Lung (tissue), 12 donors: ENCODE results near the gene RABGAP1L. TPM values are rescaled to one million over a fixed set of nuclear protein-coding genes. Genes with fewer than 3 reads are reported as not detected.
"Not testable (repeated sequence)": the region's sequence is repeated elsewhere in the genome, so short reads cannot be mapped to it uniquely, and the experiment has no call there.

Experiments
- ATAC-seq: fragments of 200-7000 bp; cut with Tn5 transposase; one replicate; pipeline ENCODE4 v1.9.1; 2020; ENCODE audit warnings: moderate number of reproducible peaks; ENCODE audit not compliant: insufficient read depth, low FRiP score
- DNase-seq, 3 donors: peaks; one replicate each; pipeline ENCODE4 v3.0.0-alpha.2; 2013 to 2017
- H3K27ac ChIP-seq, 2 donors: one replicate each; pipeline ENCODE4 v1.5.1; 2013; ENCODE audit warnings: mild to moderate bottlenecking in 2 of 2, moderate library complexity in 2 of 2, control low read depth in 1 of 2, inconsistent platforms in 1 of 2, low read depth in 1 of 2, low read length in 1 of 2
- H3K27me3 ChIP-seq, 3 donors: one replicate each; pipeline ENCODE4 v1.5.1; 2013; ENCODE audit warnings: low read length in 2 of 3; ENCODE audit not compliant: control insufficient read depth in 3 of 3, insufficient read depth in 3 of 3
- H3K36me3 ChIP-seq, 4 donors: one replicate each; pipeline ENCODE4 v1.5.1; 2013; ENCODE audit warnings: low read length in 4 of 4, mild to moderate bottlenecking in 1 of 4, moderate library complexity in 1 of 4; ENCODE audit not compliant: control insufficient read depth in 4 of 4, insufficient read depth in 4 of 4
- H3K4me1 ChIP-seq, 5 donors: one replicate each; pipeline ENCODE4 v1.5.1; 2013; ENCODE audit warnings: low read length in 5 of 5, mild to moderate bottlenecking in 2 of 5, moderate library complexity in 1 of 5; ENCODE audit not compliant: control insufficient read depth in 5 of 5, insufficient read depth in 5 of 5
- H3K4me3 ChIP-seq: one replicate; pipeline ENCODE4 v1.5.1; 2013; ENCODE audit warnings: mild to moderate bottlenecking, control low read depth, moderate library complexity
- H3K9ac ChIP-seq, 2 donors: one replicate each; pipeline ENCODE4 v1.5.1; 2013; ENCODE audit warnings: low read length in 2 of 2, control low read depth in 1 of 2; ENCODE audit not compliant: insufficient read depth in 1 of 2
- H3K9me3 ChIP-seq, 4 donors: one replicate each; pipeline ENCODE4 v1.5.1; 2013; ENCODE audit warnings: low read length in 3 of 4, mild to moderate bottlenecking in 1 of 4, moderate library complexity in 1 of 4; ENCODE audit not compliant: control insufficient read depth in 4 of 4, insufficient read depth in 3 of 4
- WGBS, 2 donors: extraction: QIAGEN DNeasy Blood & Tissue Kit; methylation state at CpG; one replicate each; pipeline ENCODE4 v1.1.7; 2013; 5-methylcytosine and 5-hydroxymethylcytosine counted together
- polyA plus RNA-seq, 2 donors: library from polyadenylated mRNA; stranded (reverse); fragments of 200-250 nt; gene quantifications; one replicate each; pipeline ENCODE4 v1.2.1, GENCODE V29; 2013
- total RNA-seq, 2 donors: library from RNA; depleted of rRNA in 1 of 2; stranded (reverse); fragments of >200 nt in 1 of 2; gene quantifications; one replicate each; pipeline ENCODE4 v1.2.1, GENCODE V29; 2014 to 2021
- TF ChIP-seq, protein P1 (sequence below): IDR thresholded peaks from 2 replicates; pipeline ENCODE4 v1.5.1; 2012; ENCODE audit warnings: mild to moderate bottlenecking; ENCODE audit errors: control extremely low read depth, extremely low read depth
- donor health status: control.
- donor health status: control.
- donor health status: Bipolar disorder and iron deficiency.
- donor health status: healthy.
- donor health status: DM: yes; HTN: yes; CAD: no.

RABGAP1L gene
- total and polyA plus RNA-seq, 4 donors = 16.0 to 123 (median 44.5) TPM

- Histone ChIP-seq H3K27ac (no peak overlapping the region), H3K36me3 (no peaks in the 10 kb centered on the region), H3K9ac (no peak overlapping the region), H3K27me3 (no peaks in the 10 kb centered on the region), H3K4me1 (no peaks in the 10 kb centered on the region), H3K4me3 (no peak overlapping the region), H3K9me3 (no peaks in the 10 kb centered on the region)
- DNase-seq (peak in 1 of 3 donors; percentile 17), ATAC-seq (no peak)
- TF ChIP-seq, protein P1, sequence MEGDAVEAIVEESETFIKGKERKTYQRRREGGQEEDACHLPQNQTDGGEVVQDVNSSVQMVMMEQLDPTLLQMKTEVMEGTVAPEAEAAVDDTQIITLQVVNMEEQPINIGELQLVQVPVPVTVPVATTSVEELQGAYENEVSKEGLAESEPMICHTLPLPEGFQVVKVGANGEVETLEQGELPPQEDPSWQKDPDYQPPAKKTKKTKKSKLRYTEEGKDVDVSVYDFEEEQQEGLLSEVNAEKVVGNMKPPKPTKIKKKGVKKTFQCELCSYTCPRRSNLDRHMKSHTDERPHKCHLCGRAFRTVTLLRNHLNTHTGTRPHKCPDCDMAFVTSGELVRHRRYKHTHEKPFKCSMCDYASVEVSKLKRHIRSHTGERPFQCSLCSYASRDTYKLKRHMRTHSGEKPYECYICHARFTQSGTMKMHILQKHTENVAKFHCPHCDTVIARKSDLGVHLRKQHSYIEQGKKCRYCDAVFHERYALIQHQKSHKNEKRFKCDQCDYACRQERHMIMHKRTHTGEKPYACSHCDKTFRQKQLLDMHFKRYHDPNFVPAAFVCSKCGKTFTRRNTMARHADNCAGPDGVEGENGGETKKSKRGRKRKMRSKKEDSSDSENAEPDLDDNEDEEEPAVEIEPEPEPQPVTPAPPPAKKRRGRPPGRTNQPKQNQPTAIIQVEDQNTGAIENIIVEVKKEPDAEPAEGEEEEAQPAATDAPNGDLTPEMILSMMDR = no peak
- WGBS, 2 donors = 86 to 91% methylated on average over 2 of the region's 2 CpGs
These were observed 332.3 kb downstream of the RABGAP1L start for GRCh38 chr1:174491606-174492005.

DNA sequence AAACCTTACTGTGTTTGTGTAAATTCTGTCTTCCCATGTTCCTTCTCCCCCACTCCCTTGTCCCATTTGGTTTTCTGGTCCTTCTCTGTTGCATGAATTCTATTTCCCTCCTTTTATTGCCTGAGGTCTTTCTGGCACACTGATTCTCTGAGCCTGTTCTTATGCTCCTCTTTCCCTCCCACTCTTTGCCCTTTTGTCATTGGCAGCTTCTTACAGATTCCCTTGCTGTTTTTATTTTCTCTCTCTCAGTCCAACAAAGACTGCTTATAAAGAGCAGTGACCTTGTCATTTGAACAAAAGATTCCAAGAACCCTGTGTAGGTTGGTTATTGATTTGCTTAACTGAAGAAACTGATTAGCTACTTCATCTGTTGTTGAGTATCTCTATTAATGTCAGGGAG, 338.2 kb downstream of the RABGAP1L start:
- Histone ChIP-seq H3K4me1 (peaks cover 0 to 6% (median 0%) of the 10 kb centered on the region in 5 donors), H3K27me3 (no peaks in the 10 kb centered on the region), H3K9ac (no peak overlapping the region), H3K4me3 (no peak overlapping the region), H3K36me3 (no peaks in the 10 kb centered on the region), H3K9me3 (no peaks in the 10 kb centered on the region), H3K27ac (no peak overlapping the region)
- ATAC-seq (no peak), DNase-seq (peak in 1 of 3 donors; percentile 11)
- TF ChIP-seq, protein P1 = no peak

DNA sequence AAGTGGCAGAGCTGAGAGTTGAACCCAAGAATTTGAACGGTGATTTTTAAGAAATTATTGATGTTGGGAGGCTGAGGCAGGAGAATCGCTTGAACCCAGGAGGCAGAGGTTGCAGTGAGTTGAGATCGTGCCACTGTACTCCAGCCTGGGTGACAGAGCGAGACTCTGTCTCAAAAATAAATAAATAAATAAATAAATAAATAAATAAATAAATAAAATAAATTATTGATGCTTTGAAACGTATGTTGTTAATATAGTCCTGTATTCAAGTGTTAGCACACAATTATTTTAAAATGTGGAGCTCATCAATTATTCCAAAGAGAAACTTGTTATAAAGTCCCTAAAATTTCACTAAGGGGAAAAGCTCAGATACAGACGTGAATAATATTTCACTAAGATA, 357.4 kb downstream of the RABGAP1L start:
- not testable (repeated sequence) for H3K27me3 ChIP-seq, H3K9me3 ChIP-seq, H3K4me3 ChIP-seq, H3K9ac ChIP-seq, H3K4me1 ChIP-seq, DNase-seq, H3K27ac ChIP-seq, ATAC-seq, H3K36me3 ChIP-seq
- WGBS, 2 donors = 98 to 99% methylated on average over 6 of the region's 6 CpGs

DNA sequence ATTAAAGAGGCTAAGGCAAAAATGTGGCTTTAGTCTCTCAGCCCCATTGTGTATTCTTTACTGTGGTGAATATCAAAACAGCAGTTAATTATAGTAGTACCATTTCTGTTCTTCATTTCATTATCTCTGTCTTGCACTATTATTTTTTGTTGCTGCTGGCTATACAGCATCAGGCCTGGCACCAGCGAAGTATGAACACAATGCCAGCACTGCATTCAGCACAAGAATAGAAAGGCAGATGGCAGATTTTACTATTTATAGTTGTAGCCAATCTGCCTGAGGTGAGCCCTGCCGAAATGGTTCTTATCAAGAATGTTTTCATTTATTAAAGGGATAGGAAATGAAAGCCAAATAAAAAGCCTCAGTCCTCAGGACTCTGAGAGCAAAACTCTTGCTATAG, 360.5 kb downstream of the RABGAP1L start:
- no peaks in the 10 kb centered on the region for H3K36me3 ChIP-seq
- no peaks in the 10 kb centered on the region for H3K4me1 ChIP-seq
- WGBS, 2 donors = 67 to 74% methylated on average over 2 of the region's 2 CpGs
- H3K4me3 ChIP-seq = no peak overlapping the region
- H3K9ac ChIP-seq = no peak overlapping the region
- no peaks in the 10 kb centered on the region for H3K27me3 ChIP-seq
- H3K27ac ChIP-seq = peak overlapping the region in 1 of 2 donors; percentile 18
- DNase-seq = no peak
- no peak for ATAC-seq
- TF ChIP-seq, protein P1 = no peak
- peaks cover 0 to 2% (median 0%) of the 10 kb centered on the region in 4 donors for H3K9me3 ChIP-seq
